SK-N-SH (cell line): ENCODE results near the gene CD83. TPM values are rescaled to one million over a fixed set of nuclear protein-coding genes. Genes with fewer than 3 reads are reported as not detected.

Experiments
- CTCF ChIA-PET: fragments of 300-600, 350-600 bp; formaldehyde crosslinking; extraction: SDS; loops from one replicate; lab custom pipeline; 2021; lab: Yijun Ruan, JAX
- POLR2A ChIA-PET: fragments of 350-600 bp; sonication (Branson Sonifier 250); formaldehyde crosslinking; extraction: SDS; loops from one replicate; lab custom pipeline; 2020; ENCODE audit warnings: antibody characterized with exemption, inconsistent platforms; lab: Yijun Ruan, JAX
- DNase-seq: peaks from one replicate; pipeline ENCODE4 v3.0.0; 2012
- H2AFZ ChIP-seq: fragments of 200-600 bp; sonication (generic); 2 replicates; pipeline ENCODE4 v1.8.1; 2016; ENCODE audit warnings: antibody characterized with exemption, mild to moderate bottlenecking, low read depth
- H3F3A ChIP-seq: fragments of 200-600 bp; sonication (generic); replicated peaks from 2 replicates; pipeline ENCODE3; 2016; ENCODE audit warnings: antibody characterized with exemption, mild to moderate bottlenecking; ENCODE audit not compliant: insufficient read depth
- H3K27ac ChIP-seq, 2 experiments: fragments of 200-500 bp in 1 of 2; fragments of 200-600 bp in 1 of 2; sonication (Bioruptor generic) in 1 of 2; sonication (generic), shearing (Covaris generic) in 1 of 2; 2 replicates each; pipeline versions ENCODE4 v1.5.1 to v1.6.1; 2014 to 2016; ENCODE audit warnings: low read depth in 2 of 2, inconsistent platforms in 1 of 2, low read length in 1 of 2, mild to moderate bottlenecking in 1 of 2, mixed read lengths in 1 of 2
- H3K27me3 ChIP-seq: fragments of 200-600 bp; sonication (generic), shearing (Covaris generic); 2 replicates; pipeline ENCODE4 v1.6.1; 2016; ENCODE audit warnings: mixed run types; ENCODE audit not compliant: insufficient read depth
- H3K36me3 ChIP-seq, 2 experiments: fragments of 200-500 bp in 1 of 2; fragments of 200-600 bp in 1 of 2; sonication (Bioruptor generic) in 1 of 2; sonication (generic) in 1 of 2; replicated peaks in 1 of 2; 2 replicates each; pipeline versions ENCODE3 to v1.5.1; 2014 to 2016; ENCODE audit warnings: low read length in 1 of 2, mild to moderate bottlenecking in 1 of 2; ENCODE audit not compliant: insufficient read depth in 2 of 2, control insufficient read depth in 1 of 2
- H3K4me1 ChIP-seq, 2 experiments: fragments of 200-500 bp in 1 of 2; fragments of 200-600 bp in 1 of 2; sonication (Bioruptor generic) in 1 of 2; sonication (generic), shearing (Covaris generic) in 1 of 2; 2 replicates each; pipeline versions ENCODE4 v1.5.1 to v1.6.1; 2014 to 2016; ENCODE audit warnings: low read depth in 1 of 2, low read length in 1 of 2, mixed run types in 1 of 2; ENCODE audit not compliant: insufficient read depth in 2 of 2, control insufficient read depth in 1 of 2
- H3K4me2 ChIP-seq: fragments of 200-600 bp; sonication (generic), shearing (Covaris generic); 2 replicates; pipeline ENCODE4 v1.6.1; 2017; ENCODE audit warnings: mixed run types
- H3K4me3 ChIP-seq, 2 experiments: fragments of 200-500 bp in 1 of 2; fragments of 200-600 bp in 1 of 2; sonication (Bioruptor generic) in 1 of 2; sonication (generic), shearing (Covaris generic) in 1 of 2; 2 replicates each; pipeline versions ENCODE4 v1.5.1 to v1.8.1; 2014 to 2016; ENCODE audit warnings: low read depth in 2 of 2, inconsistent platforms in 1 of 2, low read length in 1 of 2, mild to moderate bottlenecking in 1 of 2, mixed read lengths in 1 of 2, moderate library complexity in 1 of 2
- H3K79me2 ChIP-seq: fragments of 200-600 bp; sonication (generic); 2 replicates; pipeline ENCODE4 v1.8.1; 2017; ENCODE audit warnings: mild to moderate bottlenecking; ENCODE audit not compliant: insufficient read depth
- H3K9ac ChIP-seq: fragments of 200-600 bp; sonication (generic); 2 replicates; pipeline ENCODE4 v1.6.1; 2017; ENCODE audit warnings: mixed run types
- H3K9me2 ChIP-seq: fragments of 200-600 bp; sonication (generic); 2 replicates; pipeline ENCODE4 v1.6.1; 2017; ENCODE audit warnings: mixed run types
- H3K9me3 ChIP-seq: fragments of 200-600 bp; sonication (generic); 2 replicates; pipeline ENCODE4 v1.6.1; 2017; ENCODE audit warnings: mixed run types, mild to moderate bottlenecking, moderate library complexity
- H4K20me1 ChIP-seq: fragments of 200-600 bp; sonication (generic); 2 replicates; pipeline ENCODE4 v1.6.1; 2017; ENCODE audit warnings: mild to moderate bottlenecking, mixed run types; ENCODE audit not compliant: insufficient read depth
- CHD2 ChIP-seq: fragments of 150-350 bp; IDR thresholded peaks from 2 replicates; pipeline ENCODE4 v1.6.1; 2018; ENCODE audit warnings: low read length; ENCODE audit not compliant: partially characterized antibody
- EZH2phosphoT487 ChIP-seq: fragments of 200-600 bp; sonication (generic); IDR thresholded peaks from 2 replicates; pipeline ENCODE4 v1.6.1; 2017; ENCODE audit warnings: low read depth, mixed run types, mild to moderate bottlenecking, antibody characterized with exemption, moderate library complexity, borderline replicate concordance
- FOSL2 ChIP-seq: IDR thresholded peaks from 2 replicates; pipeline ENCODE4 v1.4.0; 2012; ENCODE audit warnings: low read depth, mild to moderate bottlenecking, moderate library complexity, borderline replicate concordance
- FOXM1 ChIP-seq: IDR thresholded peaks from 2 replicates; pipeline ENCODE4 v1.4.0; 2012; ENCODE audit warnings: low read depth, mild to moderate bottlenecking
- GABPA ChIP-seq: IDR thresholded peaks from 2 replicates; pipeline ENCODE4 v1.4.0; 2012; ENCODE audit warnings: low read depth, mild to moderate bottlenecking
- GATA2 ChIP-seq: sonication (generic); formaldehyde crosslinking; IDR thresholded peaks from 2 replicates; pipeline ENCODE4 v1.5.0; 2020; ENCODE audit warnings: mild to moderate bottlenecking, missing genetic modification reagents
- MEF2A ChIP-seq: IDR thresholded peaks from 2 replicates; pipeline ENCODE4 v1.4.0; 2012; ENCODE audit warnings: low read depth, borderline replicate concordance
- RFX5 ChIP-seq: IDR thresholded peaks from 2 replicates; pipeline ENCODE4 v1.6.1; 2012; ENCODE audit warnings: mild to moderate bottlenecking, improper control_type of control experiment, low read length
- SMC3 ChIP-seq: IDR thresholded peaks from 2 replicates; pipeline ENCODE4 v1.6.1; 2012; ENCODE audit warnings: low read depth, low read length, improper control_type of control experiment
- TAF1 ChIP-seq: IDR thresholded peaks from 2 replicates; pipeline ENCODE4 v1.6.1; 2012; ENCODE audit warnings: low read depth, mild to moderate bottlenecking, low read length, moderate library complexity, borderline replicate concordance
- TCF12 ChIP-seq: IDR thresholded peaks from 2 replicates; pipeline ENCODE4 v1.4.0; 2012
- WGBS: methylation state at CpG from one replicate; pipeline ENCODE4 v1.1.6; 2017; ENCODE audit warnings: low lambda C conversion rate; 5-methylcytosine and 5-hydroxymethylcytosine counted together
- polyA plus RNA-seq, 3 experiments: library from polyadenylated mRNA; depleted of rRNA; stranded (reverse); fragments of >200 nt; gene quantifications; 2 replicates each; pipeline ENCODE4 v1.2.3, GENCODE V29; 2012
- TF ChIP-seq, protein P1 (sequence below): fragments of 200-600 bp; sonication (generic); IDR thresholded peaks from 2 replicates; pipeline ENCODE4 v1.6.1; 2017; ENCODE audit warnings: antibody characterized with exemption, mild to moderate bottlenecking, moderate library complexity
- TF ChIP-seq, protein P2 (sequence below): IDR thresholded peaks from 2 replicates; pipeline ENCODE4 v1.6.1; 2012; ENCODE audit warnings: mild to moderate bottlenecking, low read depth, low read length, moderate library complexity
- TF ChIP-seq, protein P3 (sequence below): IDR thresholded peaks from 2 replicates; pipeline ENCODE4 v1.4.0; 2012; ENCODE audit warnings: low read depth

The CD83 gene
- polyA plus RNA-seq, 1 of the 3 experiments (the other 2 are of a cell fraction) = 2.0 TPM

DNA sequence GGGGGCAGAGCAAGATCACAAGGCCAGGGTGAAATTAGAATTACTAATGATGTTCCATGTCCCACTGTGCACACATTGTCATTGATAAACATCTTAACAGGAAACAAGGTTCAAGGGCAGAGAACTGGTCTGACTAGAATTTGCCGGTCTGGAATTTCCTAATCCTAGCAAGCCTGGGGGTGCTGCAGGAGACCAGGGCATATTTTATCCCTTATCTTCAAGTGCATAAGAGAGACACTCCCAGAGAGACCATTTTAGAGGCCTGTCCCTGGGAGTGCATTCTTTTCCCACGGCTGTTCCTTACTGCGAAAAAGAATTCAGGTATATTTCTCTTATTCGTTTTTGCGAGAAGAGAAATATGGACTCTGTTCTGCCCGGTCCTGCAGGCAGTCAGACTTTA is 41.5 kb downstream of the CD83 start:
- H3K27me3 ChIP-seq = no peaks in the 10 kb centered on the region
- H3K27ac ChIP-seq = no peak overlapping the region
- CTCF ChIA-PET = no interaction called here
- no peaks in the 10 kb centered on the region for H3K36me3 ChIP-seq
- H3K79me2 ChIP-seq = no peaks in the 10 kb centered on the region
- no peaks in the 10 kb centered on the region for H3K9me3 ChIP-seq
- H3K9me2 ChIP-seq = no peaks in the 10 kb centered on the region
- H3K4me1 ChIP-seq = no peaks in the 10 kb centered on the region
- no peaks in the 10 kb centered on the region for H3F3A ChIP-seq
- WGBS = 76% methylated on average over 6 of the region's 6 CpGs
- H2AFZ ChIP-seq = no peak overlapping the region
- no peak overlapping the region for H3K4me2 ChIP-seq
- no peak overlapping the region for H3K9ac ChIP-seq
- H3K4me3 ChIP-seq = no peak overlapping the region
- no peaks in the 10 kb centered on the region for H4K20me1 ChIP-seq
- POLR2A ChIA-PET = no interaction called here
- no peak for DNase-seq
- no peak for TF ChIP-seq FOXM1
- no peak for TF ChIP-seq RFX5
- no peak for TF ChIP-seq EZH2phosphoT487
- TF ChIP-seq TCF12 = no peak
- TF ChIP-seq, protein P1, sequence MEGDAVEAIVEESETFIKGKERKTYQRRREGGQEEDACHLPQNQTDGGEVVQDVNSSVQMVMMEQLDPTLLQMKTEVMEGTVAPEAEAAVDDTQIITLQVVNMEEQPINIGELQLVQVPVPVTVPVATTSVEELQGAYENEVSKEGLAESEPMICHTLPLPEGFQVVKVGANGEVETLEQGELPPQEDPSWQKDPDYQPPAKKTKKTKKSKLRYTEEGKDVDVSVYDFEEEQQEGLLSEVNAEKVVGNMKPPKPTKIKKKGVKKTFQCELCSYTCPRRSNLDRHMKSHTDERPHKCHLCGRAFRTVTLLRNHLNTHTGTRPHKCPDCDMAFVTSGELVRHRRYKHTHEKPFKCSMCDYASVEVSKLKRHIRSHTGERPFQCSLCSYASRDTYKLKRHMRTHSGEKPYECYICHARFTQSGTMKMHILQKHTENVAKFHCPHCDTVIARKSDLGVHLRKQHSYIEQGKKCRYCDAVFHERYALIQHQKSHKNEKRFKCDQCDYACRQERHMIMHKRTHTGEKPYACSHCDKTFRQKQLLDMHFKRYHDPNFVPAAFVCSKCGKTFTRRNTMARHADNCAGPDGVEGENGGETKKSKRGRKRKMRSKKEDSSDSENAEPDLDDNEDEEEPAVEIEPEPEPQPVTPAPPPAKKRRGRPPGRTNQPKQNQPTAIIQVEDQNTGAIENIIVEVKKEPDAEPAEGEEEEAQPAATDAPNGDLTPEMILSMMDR = no peak
- TF ChIP-seq, protein P2, sequence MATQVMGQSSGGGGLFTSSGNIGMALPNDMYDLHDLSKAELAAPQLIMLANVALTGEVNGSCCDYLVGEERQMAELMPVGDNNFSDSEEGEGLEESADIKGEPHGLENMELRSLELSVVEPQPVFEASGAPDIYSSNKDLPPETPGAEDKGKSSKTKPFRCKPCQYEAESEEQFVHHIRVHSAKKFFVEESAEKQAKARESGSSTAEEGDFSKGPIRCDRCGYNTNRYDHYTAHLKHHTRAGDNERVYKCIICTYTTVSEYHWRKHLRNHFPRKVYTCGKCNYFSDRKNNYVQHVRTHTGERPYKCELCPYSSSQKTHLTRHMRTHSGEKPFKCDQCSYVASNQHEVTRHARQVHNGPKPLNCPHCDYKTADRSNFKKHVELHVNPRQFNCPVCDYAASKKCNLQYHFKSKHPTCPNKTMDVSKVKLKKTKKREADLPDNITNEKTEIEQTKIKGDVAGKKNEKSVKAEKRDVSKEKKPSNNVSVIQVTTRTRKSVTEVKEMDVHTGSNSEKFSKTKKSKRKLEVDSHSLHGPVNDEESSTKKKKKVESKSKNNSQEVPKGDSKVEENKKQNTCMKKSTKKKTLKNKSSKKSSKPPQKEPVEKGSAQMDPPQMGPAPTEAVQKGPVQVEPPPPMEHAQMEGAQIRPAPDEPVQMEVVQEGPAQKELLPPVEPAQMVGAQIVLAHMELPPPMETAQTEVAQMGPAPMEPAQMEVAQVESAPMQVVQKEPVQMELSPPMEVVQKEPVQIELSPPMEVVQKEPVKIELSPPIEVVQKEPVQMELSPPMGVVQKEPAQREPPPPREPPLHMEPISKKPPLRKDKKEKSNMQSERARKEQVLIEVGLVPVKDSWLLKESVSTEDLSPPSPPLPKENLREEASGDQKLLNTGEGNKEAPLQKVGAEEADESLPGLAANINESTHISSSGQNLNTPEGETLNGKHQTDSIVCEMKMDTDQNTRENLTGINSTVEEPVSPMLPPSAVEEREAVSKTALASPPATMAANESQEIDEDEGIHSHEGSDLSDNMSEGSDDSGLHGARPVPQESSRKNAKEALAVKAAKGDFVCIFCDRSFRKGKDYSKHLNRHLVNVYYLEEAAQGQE = no peak
- no peak for TF ChIP-seq TAF1
- no peak for TF ChIP-seq GATA2 (CRISPR knock-in tag)
- no peak for TF ChIP-seq CHD2
- TF ChIP-seq, protein P3, sequence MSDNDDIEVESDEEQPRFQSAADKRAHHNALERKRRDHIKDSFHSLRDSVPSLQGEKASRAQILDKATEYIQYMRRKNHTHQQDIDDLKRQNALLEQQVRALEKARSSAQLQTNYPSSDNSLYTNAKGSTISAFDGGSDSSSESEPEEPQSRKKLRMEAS = no peak
- TF ChIP-seq MEF2A = no peak
- no peak for TF ChIP-seq FOSL2
- TF ChIP-seq SMC3 = no peak
- no peak for TF ChIP-seq GABPA
